Heart left ventricle (tissue), 13 donors: ENCODE results near the gene GADL1.

Experiments used
- CTCF ChIP-seq, 12 donors: fragments of 200-600 bp; sonication (generic) in 4 of 12; IDR thresholded peaks; one replicate each; pipeline versions ENCODE4 v1.5.0 to v1.8.0; 2018 to 2022; ENCODE audit warnings: antibody characterized with exemption in 12 of 12, mild to moderate bottlenecking in 5 of 12
- POLR2A ChIP-seq, 2 donors: fragments of 450-650 bp; IDR thresholded peaks; one replicate each; pipeline ENCODE4 v1.6.1; 2017; ENCODE audit warnings: antibody characterized with exemption in 2 of 2, mild to moderate bottlenecking in 2 of 2, moderate library complexity in 2 of 2
- donor health status: ischemic (EF 13 %, LVEDD 7.1; RV severe dilation, severe dysfunction).
- donor health status: DM: no; HTN: yes; CAD: no.
- donor health status: DM: no; HTN: no; CAD: no.
- donor health status: ischemic (EF 25% LVEDD 6.9; RV normal size, moderate dysfunction).
- donor health status: ischemic (EF 25% LVEDD 5.7; RV mildly dilated, moderate dysfunction).
- donor health status: ischemic (EF 35%, LVEDD 5.7; RV mildly dilated, moderate dysfunction).
- donor health status: nonischemic (EF 11% LVEDD 7.7; RV severe dilation, severe dysfunction).
- donor health status: DM: yes; HTN: yes; CAD: no.
- donor health status: PGD.
- donor health status: ischemic (EF 29% LVEDD 5.4; RV normal size, mild dysfunction).
- donor health status: nonischemic (EF 23%, LVEDD 6.1; RV moderate dilation, normal function).

GRCh38 chr3:30827080-30827479 lies 67.4 kb downstream of the GADL1 start:
- no peak for TF ChIP-seq CTCF (IDR thresholded peaks at IDR 0.05)
- TF ChIP-seq POLR2A (IDR thresholded peaks at IDR 0.05), result no peak
